ENCODE data around the gene POMGNT1. TPM values are rescaled to one million over a fixed set of nuclear protein-coding genes. Genes with fewer than 3 reads are reported as not detected.

Gene POMGNT1
- total and polyA plus RNA-seq, 8 donors, result 2.9 to 47.3 (median 36.2) TPM

DNA sequence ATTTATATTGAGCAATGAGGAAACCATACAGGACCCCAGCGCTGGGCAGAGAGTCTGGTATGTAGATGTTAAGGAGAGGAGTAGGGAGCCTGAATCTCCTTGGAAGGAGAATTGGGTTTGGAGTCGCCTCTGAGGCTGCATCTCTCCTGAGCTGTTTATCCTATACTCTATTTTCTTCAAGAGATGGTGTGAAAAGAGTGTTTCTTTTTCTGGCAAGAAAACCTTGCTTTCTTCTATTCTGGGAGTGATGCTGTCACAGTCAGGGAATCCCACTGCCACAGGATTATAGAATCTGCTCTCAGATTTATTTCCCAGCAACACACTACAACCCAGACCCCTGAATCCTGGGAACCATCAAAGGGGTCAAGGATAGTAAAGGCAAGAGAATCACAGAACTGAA, 8.2 kb upstream of the POMGNT1 start:
- Histone ChIP-seq H3K36me3 (no peaks in the 10 kb centered on the region), H3K4me3 (no peak overlapping the region), H3K9me3 (no peaks in the 10 kb centered on the region), H3K27ac (peak overlapping the region in 2 of 5 donors; percentile 82 to 90), H3K4me1 (peaks cover 7 to 41% (median 38%) of the 10 kb centered on the region in 4 donors), H3K27me3 (no peaks in the 10 kb centered on the region)
- TF ChIP-seq, protein P1, sequence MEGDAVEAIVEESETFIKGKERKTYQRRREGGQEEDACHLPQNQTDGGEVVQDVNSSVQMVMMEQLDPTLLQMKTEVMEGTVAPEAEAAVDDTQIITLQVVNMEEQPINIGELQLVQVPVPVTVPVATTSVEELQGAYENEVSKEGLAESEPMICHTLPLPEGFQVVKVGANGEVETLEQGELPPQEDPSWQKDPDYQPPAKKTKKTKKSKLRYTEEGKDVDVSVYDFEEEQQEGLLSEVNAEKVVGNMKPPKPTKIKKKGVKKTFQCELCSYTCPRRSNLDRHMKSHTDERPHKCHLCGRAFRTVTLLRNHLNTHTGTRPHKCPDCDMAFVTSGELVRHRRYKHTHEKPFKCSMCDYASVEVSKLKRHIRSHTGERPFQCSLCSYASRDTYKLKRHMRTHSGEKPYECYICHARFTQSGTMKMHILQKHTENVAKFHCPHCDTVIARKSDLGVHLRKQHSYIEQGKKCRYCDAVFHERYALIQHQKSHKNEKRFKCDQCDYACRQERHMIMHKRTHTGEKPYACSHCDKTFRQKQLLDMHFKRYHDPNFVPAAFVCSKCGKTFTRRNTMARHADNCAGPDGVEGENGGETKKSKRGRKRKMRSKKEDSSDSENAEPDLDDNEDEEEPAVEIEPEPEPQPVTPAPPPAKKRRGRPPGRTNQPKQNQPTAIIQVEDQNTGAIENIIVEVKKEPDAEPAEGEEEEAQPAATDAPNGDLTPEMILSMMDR (IDR thresholded peaks at IDR 0.05), result no peak
- no peak for TF ChIP-seq POLR2AphosphoS5 (IDR thresholded peaks at IDR 0.05)
- TF ChIP-seq EP300 (IDR thresholded peaks at IDR 0.05), result no peak
- TF ChIP-seq POLR2A (IDR thresholded peaks at IDR 0.05), result no peak
- intact Hi-C loops (cut with DNase I; ENCODE audit: low total_unique reads), result no loop called here
- 70 to 97% (median 91%) methylated on average over 2 of the region's 2 CpGs for WGBS, 5 donors
- no peak for DNase-seq

DNA sequence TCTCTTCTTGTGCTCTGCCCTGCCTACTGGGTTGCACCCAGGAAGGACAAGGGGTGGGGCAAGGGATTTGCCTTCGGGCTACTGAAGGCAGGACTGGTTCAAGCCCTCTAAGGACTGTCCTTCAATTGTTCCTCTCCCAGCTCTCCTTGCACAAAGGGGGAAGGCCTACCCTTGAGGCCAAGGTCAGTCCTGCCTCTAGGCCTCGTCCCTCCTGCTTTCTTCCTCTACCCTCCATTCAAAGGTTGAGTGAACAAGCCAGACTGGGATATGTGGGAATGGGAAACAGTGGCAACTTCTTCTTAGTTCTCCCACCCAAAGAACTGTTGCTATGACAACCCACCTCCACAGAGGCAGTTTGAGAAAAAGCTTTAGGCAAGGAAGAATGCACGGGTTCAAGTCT, 7.6 kb upstream of the POMGNT1 start:
- WGBS, 5 donors, result 35 to 58% (median 48%) methylated on average over 3 of the region's 3 CpGs

DNA sequence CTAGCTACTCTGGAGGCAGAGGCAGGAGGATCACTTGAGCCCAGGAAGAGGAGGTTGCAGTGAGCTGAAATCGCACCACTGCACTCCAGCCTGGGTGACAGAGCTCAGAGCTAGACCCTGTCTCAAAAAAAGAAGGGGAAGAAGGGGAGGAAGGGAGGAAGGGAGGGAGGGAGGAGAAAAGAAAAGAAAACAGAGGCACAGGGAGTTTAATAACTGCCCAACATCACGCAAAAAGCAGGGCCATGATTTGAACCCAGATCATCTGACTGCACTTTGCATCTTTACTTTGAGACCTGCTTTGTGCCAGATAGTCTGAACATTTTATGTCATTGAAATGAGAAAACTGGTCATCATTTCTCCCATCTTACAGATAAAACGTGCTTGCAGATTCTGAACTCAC, 6.9 kb upstream of the POMGNT1 start:
- H3K36me3 ChIP-seq, result no peaks in the 10 kb centered on the region
- H3K9me3 ChIP-seq, result no peaks in the 10 kb centered on the region
- TF ChIP-seq EP300 (IDR thresholded peaks at IDR 0.05) (no peak), POLR2AphosphoS5 (IDR thresholded peaks at IDR 0.05) (no peak), POLR2A (IDR thresholded peaks at IDR 0.05) (no peak)
- TF ChIP-seq, protein P1 (IDR thresholded peaks at IDR 0.05), result no peak
- no peak for DNase-seq
- H3K27me3 ChIP-seq, result no peaks in the 10 kb centered on the region
- intact Hi-C loops (cut with DNase I; ENCODE audit: low total_unique reads), result no loop called here
- WGBS, 5 donors, result 68 to 75% (median 71%) methylated on average over 3 of the region's 3 CpGs
- peaks cover 7 to 41% (median 38%) of the 10 kb centered on the region in 4 donors for H3K4me1 ChIP-seq
- H3K27ac ChIP-seq, result peak overlapping the region in 4 of 5 donors; percentile 21 to 90 (median 81)
- peak overlapping the region in 1 of 4 donors; percentile 69 for H3K4me3 ChIP-seq

More for the DNA sequence above, 7.6 kb upstream of the POMGNT1 start:
- Histone ChIP-seq H3K36me3 (no peaks in the 10 kb centered on the region), H3K27me3 (no peaks in the 10 kb centered on the region), H3K27ac (peak overlapping the region in 3 of 5 donors; percentile 80 to 90 (median 82)), H3K4me3 (no peak overlapping the region), H3K4me1 (peaks cover 7 to 41% (median 38%) of the 10 kb centered on the region in 4 donors), H3K9me3 (no peaks in the 10 kb centered on the region)
- DNase-seq, result no peak
- no peak for TF ChIP-seq POLR2A (IDR thresholded peaks at IDR 0.05)
- no peak for TF ChIP-seq POLR2AphosphoS5 (IDR thresholded peaks at IDR 0.05)
- TF ChIP-seq, protein P1 (IDR thresholded peaks at IDR 0.05), result no peak
- no peak for TF ChIP-seq EP300 (IDR thresholded peaks at IDR 0.05)
- intact Hi-C loops (cut with DNase I; ENCODE audit: low total_unique reads), result no loop called here

DNA sequence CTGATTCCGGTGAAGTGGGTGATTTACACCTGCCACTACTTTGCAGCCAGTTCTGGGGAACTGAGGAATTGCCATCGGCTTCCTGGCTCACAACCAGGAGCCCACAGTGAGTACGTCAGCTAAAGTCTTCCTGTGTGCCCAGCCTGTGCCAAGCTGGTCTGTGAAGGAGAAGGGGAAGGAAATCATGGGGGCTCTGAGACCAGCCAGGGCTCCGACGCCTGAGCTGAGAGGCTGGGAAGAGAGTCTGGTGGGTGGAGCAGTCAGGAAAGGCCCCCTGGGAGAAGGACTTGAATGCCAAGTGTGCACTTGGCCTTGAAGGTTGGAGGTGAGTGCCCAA, 6.1 kb upstream of the POMGNT1 start:
- Histone ChIP-seq H3K4me1 (peaks cover 7 to 43% (median 39%) of the 10 kb centered on the region in 4 donors), H3K9me3 (no peaks in the 10 kb centered on the region), H3K36me3 (no peaks in the 10 kb centered on the region), H3K27ac (peak overlapping the region; percentile 70 to 90 (median 82)), H3K27me3 (no peaks in the 10 kb centered on the region), H3K4me3 (peak overlapping the region; percentile 69 to 88 (median 76))
- intact Hi-C loops (cut with DNase I; ENCODE audit: low total_unique reads), result no loop called here
- 32 to 51% (median 50%) methylated on average over 5 of the region's 5 CpGs for WGBS, 5 donors
- no peak for TF ChIP-seq POLR2AphosphoS5 (IDR thresholded peaks at IDR 0.05)
- TF ChIP-seq POLR2A (IDR thresholded peaks at IDR 0.05), result no peak
- no peak for TF ChIP-seq EP300 (IDR thresholded peaks at IDR 0.05)
- TF ChIP-seq, protein P1 (IDR thresholded peaks at IDR 0.05), result no peak
- no peak for DNase-seq
